PC-3 (cell line): ENCODE data around the gene WNT3.

Source experiments
- EZH2 ChIP-seq: fragments of 300-600 bp; sonication (generic); IDR thresholded peaks from one replicate; pipeline ENCODE4 v1.6.1; 2017; ENCODE audit warnings: antibody characterized with exemption, mild to moderate bottlenecking, low read length; ENCODE audit not compliant: unreplicated experiment
- EZH2phosphoT487 ChIP-seq: fragments of 300-600 bp; sonication (generic); IDR thresholded peaks from 2 replicates; pipeline ENCODE4 v1.6.1; 2018; ENCODE audit warnings: mild to moderate bottlenecking, antibody characterized with exemption, low read length, borderline replicate concordance
- TF ChIP-seq, protein P1 (sequence below): fragments of 300-600 bp; sonication (generic); conservative IDR thresholded peaks from 2 replicates; pipeline ENCODE4 v1.5.1; 2017; ENCODE audit warnings: antibody characterized with exemption, low read depth, mild to moderate bottlenecking, low read length

- TF ChIP-seq, protein P1, sequence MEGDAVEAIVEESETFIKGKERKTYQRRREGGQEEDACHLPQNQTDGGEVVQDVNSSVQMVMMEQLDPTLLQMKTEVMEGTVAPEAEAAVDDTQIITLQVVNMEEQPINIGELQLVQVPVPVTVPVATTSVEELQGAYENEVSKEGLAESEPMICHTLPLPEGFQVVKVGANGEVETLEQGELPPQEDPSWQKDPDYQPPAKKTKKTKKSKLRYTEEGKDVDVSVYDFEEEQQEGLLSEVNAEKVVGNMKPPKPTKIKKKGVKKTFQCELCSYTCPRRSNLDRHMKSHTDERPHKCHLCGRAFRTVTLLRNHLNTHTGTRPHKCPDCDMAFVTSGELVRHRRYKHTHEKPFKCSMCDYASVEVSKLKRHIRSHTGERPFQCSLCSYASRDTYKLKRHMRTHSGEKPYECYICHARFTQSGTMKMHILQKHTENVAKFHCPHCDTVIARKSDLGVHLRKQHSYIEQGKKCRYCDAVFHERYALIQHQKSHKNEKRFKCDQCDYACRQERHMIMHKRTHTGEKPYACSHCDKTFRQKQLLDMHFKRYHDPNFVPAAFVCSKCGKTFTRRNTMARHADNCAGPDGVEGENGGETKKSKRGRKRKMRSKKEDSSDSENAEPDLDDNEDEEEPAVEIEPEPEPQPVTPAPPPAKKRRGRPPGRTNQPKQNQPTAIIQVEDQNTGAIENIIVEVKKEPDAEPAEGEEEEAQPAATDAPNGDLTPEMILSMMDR = no peak
- TF ChIP-seq EZH2phosphoT487 (no peak), EZH2 (no peak)
Observed at GRCh38 chr17:46818929-46819859, 702 bp upstream of the WNT3 start.
